Endothelial cell of umbilical vein (primary cell): ENCODE measurements around the gene DPH1.

Experiments used
- CTCF ChIP-seq, 2 donors: IDR thresholded peaks; 1 replicate in 1 of 2; 2 replicates in 1 of 2; pipeline ENCODE4 v1.5.1; 2011; ENCODE audit warnings: low read length in 2 of 2, mild to moderate bottlenecking in 2 of 2, moderate library complexity in 2 of 2, control low read depth in 1 of 2, inconsistent platforms in 1 of 2, low read depth in 1 of 2; ENCODE audit not compliant: insufficient read depth in 1 of 2; ENCODE audit errors: extremely low read depth in 1 of 2
- POLR2A ChIP-seq: IDR thresholded peaks from 2 replicates; pipeline ENCODE4 v1.6.1; 2012; ENCODE audit warnings: low read depth, mild to moderate bottlenecking, control low read depth, low read length

- no peak for TF ChIP-seq CTCF (IDR thresholded peaks at IDR 0.05; ENCODE audit: extremely low read depth in 1 of 2, insufficient read depth in 1 of 2, low read depth in 1 of 2, low read length in 2 of 2)
- TF ChIP-seq POLR2A: no peak
Observed at GRCh38 chr17:2035541-2036488, 5.9 kb downstream of the DPH1 start.
